Endothelial cell of umbilical vein (primary cell): Measurements from ENCODE around the gene WDR49. TPM values are rescaled to one million over a fixed set of nuclear protein-coding genes. Genes with fewer than 3 reads are reported as not detected.

Experiments
- BruUV-seq: library from RNA; stranded (reverse); fragments of 400-500 nt; replicated peaks from 2 replicates; lab custom pipeline; 2021; lab: Mats Ljungman, UMichigan
- CTCF ChIA-PET: fragments of 300-600, 350-600 bp; sonication (Branson Sonifier 250); formaldehyde crosslinking; loops from one replicate; lab custom pipeline; 2021; ENCODE audit warnings: antibody characterized with exemption, inconsistent platforms; lab: Charles Lee
- POLR2A ChIA-PET: fragments of 300-600, 350-600 bp; sonication (Branson Sonifier 250); formaldehyde crosslinking; loops from one replicate; lab custom pipeline; 2021; ENCODE audit warnings: antibody characterized with exemption, inconsistent platforms; lab: Charles Lee
- DNase-seq: peaks from one replicate; pipeline ENCODE4 v3.0.0-alpha.2; 2011; ENCODE audit warnings: low read depth, low spot score
- FAIRE-seq: peaks from 2 replicates; lab custom pipeline; 2011; peaks lifted over from hg19 to GRCh38; lab: Jason Lieb, UNC
- H2AFZ ChIP-seq: 2 replicates; pipeline ENCODE4 v1.6.0; 2012; ENCODE audit warnings: low read depth, low read length, control low read depth, inconsistent platforms
- H3K27ac ChIP-seq: 2 replicates; pipeline ENCODE4 v1.5.1; 2011; ENCODE audit warnings: low read depth, mild to moderate bottlenecking, control low read depth, low read length, moderate library complexity; ENCODE audit not compliant: insufficient read depth
- H3K27me3 ChIP-seq, 2 experiments: 2 replicates each; pipeline versions ENCODE4 v1.6.0 to v1.6.1; 2011; ENCODE audit warnings: low read length in 2 of 2, mixed read lengths in 1 of 2; ENCODE audit not compliant: control insufficient read depth in 2 of 2, insufficient read depth in 2 of 2
- H3K36me3 ChIP-seq, 2 experiments: 2 replicates in 1 of 2; 3 replicates in 1 of 2; pipeline ENCODE4 v1.5.1; 2011; ENCODE audit warnings: low read length in 2 of 2, mild to moderate bottlenecking in 1 of 2, moderate library complexity in 1 of 2; ENCODE audit not compliant: control insufficient read depth in 2 of 2, insufficient read depth in 2 of 2; ENCODE audit errors: extremely low read depth in 1 of 2
- H3K4me1 ChIP-seq: 3 replicates; pipeline ENCODE4 v1.5.1; 2011; ENCODE audit warnings: mild to moderate bottlenecking, low read length; ENCODE audit not compliant: control insufficient read depth, insufficient read depth; ENCODE audit errors: extremely low read depth
- H3K4me2 ChIP-seq: 2 replicates; pipeline ENCODE4 v1.6.1; 2011; ENCODE audit warnings: low read length, control low read depth, mixed read lengths; ENCODE audit not compliant: insufficient read depth
- H3K4me3 ChIP-seq, 3 experiments: fragments of 200-600 bp in 1 of 3; sonication (generic), shearing (Covaris generic) in 1 of 3; replicated peaks in 1 of 3; 2 replicates each; pipeline ENCODE4 v1.5.1; 2011 to 2016; ENCODE audit warnings: control low read depth in 3 of 3, low read length in 3 of 3, mild to moderate bottlenecking in 2 of 3, inconsistent platforms in 1 of 3, low read depth in 1 of 3, moderate library complexity in 1 of 3; ENCODE audit not compliant: insufficient read depth in 1 of 3
- H3K79me2 ChIP-seq: 2 replicates; pipeline ENCODE4 v1.6.0; 2012; ENCODE audit warnings: low read length, inconsistent platforms; ENCODE audit not compliant: control insufficient read depth, insufficient read depth
- H3K9ac ChIP-seq: replicated peaks from 2 replicates; pipeline ENCODE3; 2011; ENCODE audit warnings: low read length, control low read depth; ENCODE audit not compliant: insufficient read depth; ENCODE audit errors: extremely low read depth
- H3K9me1 ChIP-seq: replicated peaks from 3 replicates; pipeline ENCODE4 v1.6.0; 2011; ENCODE audit warnings: mild to moderate bottlenecking, low read length; ENCODE audit not compliant: control insufficient read depth, insufficient read depth; ENCODE audit errors: extremely low read depth
- H3K9me3 ChIP-seq: replicated peaks from 2 replicates; pipeline ENCODE4 v1.5.1; 2012; ENCODE audit warnings: low read length, inconsistent platforms; ENCODE audit not compliant: control insufficient read depth, insufficient read depth
- H4K20me1 ChIP-seq: replicated peaks from 2 replicates; pipeline ENCODE3; 2011; ENCODE audit warnings: mild to moderate bottlenecking, low read length; ENCODE audit not compliant: control insufficient read depth, insufficient read depth; ENCODE audit errors: extremely low read depth
- EZH2 ChIP-seq: IDR thresholded peaks from 2 replicates; pipeline ENCODE4 v1.6.1; 2012; ENCODE audit warnings: borderline replicate concordance, low read depth, mild to moderate bottlenecking, moderate library complexity, low read length, inconsistent platforms; ENCODE audit not compliant: severe bottlenecking
- FOS ChIP-seq: IDR thresholded peaks from 2 replicates; pipeline ENCODE4 v1.6.1; 2011; ENCODE audit warnings: mild to moderate bottlenecking, low read length, moderate library complexity, borderline replicate concordance; ENCODE audit not compliant: insufficient read depth
- GATA2 ChIP-seq: IDR thresholded peaks from 2 replicates; pipeline ENCODE4 v1.7.0; 2011; ENCODE audit warnings: low read depth, mild to moderate bottlenecking, moderate library complexity, mixed read lengths, low read length; ENCODE audit not compliant: insufficient read length, insufficient read depth
- JUN ChIP-seq: IDR thresholded peaks from 2 replicates; pipeline ENCODE4 v1.6.1; 2011; ENCODE audit warnings: borderline replicate concordance, low read depth; ENCODE audit not compliant: insufficient read length, insufficient read depth
- MYC ChIP-seq: IDR thresholded peaks from one replicate; pipeline ENCODE4 v1.6.1; 2011; ENCODE audit warnings: mild to moderate bottlenecking, low read depth, low read length
- POLR2A ChIP-seq: IDR thresholded peaks from 2 replicates; pipeline ENCODE4 v1.6.1; 2012; ENCODE audit warnings: low read depth, mild to moderate bottlenecking, control low read depth, low read length
- POLR2AphosphoS5 ChIP-seq: IDR thresholded peaks from 2 replicates; pipeline ENCODE4 v1.6.1; 2012; ENCODE audit warnings: low read depth, mild to moderate bottlenecking, control low read depth, low read length, moderate library complexity; ENCODE audit not compliant: insufficient read depth
- dilution Hi-C: fragments of 300-500 bp; cut with MboI; formaldehyde crosslinking; loops from one replicate; pipeline ENCODE4 v1.15.0; 2019; ENCODE audit warnings: low sequenced_read_pairs; ENCODE audit not compliant: extremely low pct_ligation_motif_present
- intact Hi-C: fragments of 100-400 bp; cut with micrococcal nuclease; formaldehyde crosslinking; loops from one replicate; pipeline ENCODE4 v1.10.0; 2022
- polyA plus RNA-seq, 4 experiments: library from polyadenylated mRNA; depleted of rRNA in 3 of 4; stranded (reverse) in 3 of 4; unstranded in 1 of 4; fragments of >200 nt; gene quantifications; 2 replicates each; pipeline versions ENCODE4 v1.2.1 to v1.2.3, GENCODE V29; 2011 to 2012; ENCODE audit warnings: missing spikeins in 1 of 4
- total RNA-seq: library from RNA; stranded (reverse); gene quantifications from 2 replicates; pipeline ENCODE4 v1.2.3, GENCODE V29; 2021
- TF ChIP-seq, protein P1 (sequence below), 2 donors: IDR thresholded peaks; 1 replicate in 1 of 2; 2 replicates in 1 of 2; pipeline ENCODE4 v1.5.1; 2011; ENCODE audit warnings: low read length in 2 of 2, mild to moderate bottlenecking in 2 of 2, moderate library complexity in 2 of 2, control low read depth in 1 of 2, inconsistent platforms in 1 of 2, low read depth in 1 of 2; ENCODE audit not compliant: insufficient read depth in 1 of 2; ENCODE audit errors: extremely low read depth in 1 of 2
- TF ChIP-seq, protein P2 (sequence below): IDR thresholded peaks from 2 replicates; pipeline ENCODE4 v1.6.1; 2011; ENCODE audit not compliant: insufficient read depth, insufficient read length

The WDR49 gene
- total and polyA plus RNA-seq, 2 donors (not counting 3 experiments of a cell fraction or from before 2014, with no cell fraction given), result not detected

DNA sequence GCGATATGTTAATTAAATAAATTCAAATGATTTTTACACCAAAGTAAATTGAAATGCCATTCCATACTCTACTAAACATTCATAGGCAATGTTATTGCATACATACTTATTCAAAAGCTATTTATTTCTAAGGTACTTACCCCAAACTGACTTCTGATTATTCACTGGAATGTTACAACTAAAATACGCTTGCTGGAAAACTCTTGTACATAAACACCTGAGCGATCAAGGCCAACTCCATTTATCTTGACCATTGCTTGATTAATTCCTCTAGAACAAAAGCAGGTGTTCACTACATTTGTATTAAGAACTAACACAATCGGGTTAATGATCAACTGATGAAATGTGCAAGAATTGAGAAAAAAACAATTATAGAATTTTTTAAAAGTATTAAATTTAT, 179.9 kb downstream of the WDR49 start, which contains the start of gene SERPINI2:
TSS of gene SERPINI2 (minus strand) at position 180 of the 400 bp plus-strand sequence. CDS start 2,208 bp downstream, outside the sequence.
- H3K27me3 ChIP-seq, result no peaks in the 10 kb centered on the region
- ChIA-PET CTCF (no interaction called here), POLR2A (no interaction called here)
- dilution Hi-C loops, result no loop called here
- no peaks in the 10 kb centered on the region for H3K79me2 ChIP-seq
- no peaks in the 10 kb centered on the region for H3K9me3 ChIP-seq
- no peak within 1 kb of the TSS for H3K4me2 ChIP-seq
- no peaks in the 10 kb centered on the region for H4K20me1 ChIP-seq
- no peak within 1 kb of the TSS for H3K4me3 ChIP-seq
- no peaks in the 10 kb centered on the region for H3K4me1 ChIP-seq
- no TSS peak for BruUV-seq
- intact Hi-C loops, result no loop called here
- no peak within 1 kb of the TSS for H3K9ac ChIP-seq
- TF ChIP-seq GATA2, result no peak
- TF ChIP-seq JUN, result no peak
- no peak for TF ChIP-seq MYC
- no peak for TF ChIP-seq POLR2A
- TF ChIP-seq POLR2AphosphoS5, result no peak
- TF ChIP-seq, protein P1, sequence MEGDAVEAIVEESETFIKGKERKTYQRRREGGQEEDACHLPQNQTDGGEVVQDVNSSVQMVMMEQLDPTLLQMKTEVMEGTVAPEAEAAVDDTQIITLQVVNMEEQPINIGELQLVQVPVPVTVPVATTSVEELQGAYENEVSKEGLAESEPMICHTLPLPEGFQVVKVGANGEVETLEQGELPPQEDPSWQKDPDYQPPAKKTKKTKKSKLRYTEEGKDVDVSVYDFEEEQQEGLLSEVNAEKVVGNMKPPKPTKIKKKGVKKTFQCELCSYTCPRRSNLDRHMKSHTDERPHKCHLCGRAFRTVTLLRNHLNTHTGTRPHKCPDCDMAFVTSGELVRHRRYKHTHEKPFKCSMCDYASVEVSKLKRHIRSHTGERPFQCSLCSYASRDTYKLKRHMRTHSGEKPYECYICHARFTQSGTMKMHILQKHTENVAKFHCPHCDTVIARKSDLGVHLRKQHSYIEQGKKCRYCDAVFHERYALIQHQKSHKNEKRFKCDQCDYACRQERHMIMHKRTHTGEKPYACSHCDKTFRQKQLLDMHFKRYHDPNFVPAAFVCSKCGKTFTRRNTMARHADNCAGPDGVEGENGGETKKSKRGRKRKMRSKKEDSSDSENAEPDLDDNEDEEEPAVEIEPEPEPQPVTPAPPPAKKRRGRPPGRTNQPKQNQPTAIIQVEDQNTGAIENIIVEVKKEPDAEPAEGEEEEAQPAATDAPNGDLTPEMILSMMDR (IDR thresholded peaks at IDR 0.05; ENCODE audit: extremely low read depth in 1 of 2, insufficient read depth in 1 of 2, low read depth in 1 of 2, low read length in 2 of 2), result no peak
- TF ChIP-seq, protein P2, sequence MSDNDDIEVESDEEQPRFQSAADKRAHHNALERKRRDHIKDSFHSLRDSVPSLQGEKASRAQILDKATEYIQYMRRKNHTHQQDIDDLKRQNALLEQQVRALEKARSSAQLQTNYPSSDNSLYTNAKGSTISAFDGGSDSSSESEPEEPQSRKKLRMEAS, result no peak
- TF ChIP-seq FOS, result no peak
- no peak for TF ChIP-seq EZH2
- no peak within 1 kb of the TSS for H2AFZ ChIP-seq
- FAIRE-seq (no peak), DNase-seq (no peak)
- H3K27ac ChIP-seq, result no peak within 1 kb of the TSS
- H3K36me3 ChIP-seq, result no peaks in the 10 kb centered on the region
- H3K9me1 ChIP-seq, result no peaks in the 10 kb centered on the region
